UCSD-AML1 (cell line): ENCODE data around the gene KCTD13.
A peak's percentile ranks its signal among the peaks of the same experiment; 100 is the strongest.
"Not testable (repeated sequence)": the region's sequence is repeated elsewhere in the genome, so short reads cannot be mapped to it uniquely, and the experiment has no call there.

Source experiments
- DNase-seq: peaks from one replicate; lab custom pipeline; 2025; ENCODE audit not compliant: unreplicated experiment; lab: John Stamatoyannopoulos, UW

The KCTD13 gene

DNA sequence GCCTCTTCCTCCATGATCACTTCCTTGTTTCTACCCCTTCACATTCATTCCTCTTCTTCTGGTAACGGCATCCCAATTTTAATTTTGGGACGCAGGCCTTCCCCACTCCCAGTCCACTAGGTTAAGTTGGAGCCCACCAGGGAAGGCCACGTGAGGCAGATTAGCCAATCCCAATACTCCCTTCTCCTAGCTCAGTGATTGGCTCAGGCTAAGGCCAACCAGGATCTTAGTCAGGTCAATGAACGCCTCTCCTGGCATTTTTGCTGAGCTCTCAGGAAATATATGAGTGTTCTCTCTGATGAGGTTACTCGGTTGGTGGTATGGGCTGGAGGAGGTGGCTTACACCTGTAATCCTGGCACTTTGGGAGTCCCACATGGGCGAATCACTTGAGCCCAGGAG is 42.0 kb downstream of the KCTD13 start:
- no peak for DNase-seq

DNA sequence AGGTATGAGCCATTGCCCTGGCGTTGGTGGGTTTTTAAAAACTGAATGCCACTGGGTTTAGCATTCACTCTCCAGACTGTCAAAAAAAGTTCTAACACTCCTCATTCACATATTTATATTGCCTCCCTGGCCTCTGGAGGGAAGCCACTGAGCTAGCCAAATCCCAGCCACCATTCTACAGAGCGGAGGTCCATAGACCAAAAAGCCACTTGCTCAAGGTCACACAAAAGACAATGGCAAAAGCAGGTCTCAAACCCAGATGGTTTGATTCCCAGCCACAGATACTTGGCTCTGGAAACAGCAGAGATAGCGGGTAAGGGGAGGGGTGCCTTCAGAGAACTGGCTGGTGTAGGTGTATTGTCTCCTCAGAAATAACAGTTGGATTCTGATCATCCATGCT is 45.0 kb downstream of the KCTD13 start:
- no peak for DNase-seq

DNA sequence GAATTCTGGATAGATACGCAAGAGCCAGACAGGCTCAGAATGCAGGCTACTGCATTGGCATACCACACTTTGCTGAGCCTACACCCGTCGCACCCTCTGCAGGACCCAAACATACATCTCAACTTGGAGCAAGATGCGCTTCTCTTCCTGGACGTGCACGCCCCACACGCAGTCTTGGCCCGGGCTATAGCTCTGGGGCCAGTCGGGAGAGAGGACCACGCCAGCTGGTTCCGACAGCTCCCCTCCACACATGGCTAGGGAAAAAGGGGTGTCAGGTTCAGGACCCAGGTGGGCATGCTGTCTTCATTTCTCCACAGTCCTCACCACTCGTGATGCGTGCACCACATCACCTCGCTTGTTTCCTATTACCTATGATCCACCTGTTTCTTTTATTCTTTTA is 47.9 kb downstream of the KCTD13 start:
- DNase-seq, result no peak

DNA sequence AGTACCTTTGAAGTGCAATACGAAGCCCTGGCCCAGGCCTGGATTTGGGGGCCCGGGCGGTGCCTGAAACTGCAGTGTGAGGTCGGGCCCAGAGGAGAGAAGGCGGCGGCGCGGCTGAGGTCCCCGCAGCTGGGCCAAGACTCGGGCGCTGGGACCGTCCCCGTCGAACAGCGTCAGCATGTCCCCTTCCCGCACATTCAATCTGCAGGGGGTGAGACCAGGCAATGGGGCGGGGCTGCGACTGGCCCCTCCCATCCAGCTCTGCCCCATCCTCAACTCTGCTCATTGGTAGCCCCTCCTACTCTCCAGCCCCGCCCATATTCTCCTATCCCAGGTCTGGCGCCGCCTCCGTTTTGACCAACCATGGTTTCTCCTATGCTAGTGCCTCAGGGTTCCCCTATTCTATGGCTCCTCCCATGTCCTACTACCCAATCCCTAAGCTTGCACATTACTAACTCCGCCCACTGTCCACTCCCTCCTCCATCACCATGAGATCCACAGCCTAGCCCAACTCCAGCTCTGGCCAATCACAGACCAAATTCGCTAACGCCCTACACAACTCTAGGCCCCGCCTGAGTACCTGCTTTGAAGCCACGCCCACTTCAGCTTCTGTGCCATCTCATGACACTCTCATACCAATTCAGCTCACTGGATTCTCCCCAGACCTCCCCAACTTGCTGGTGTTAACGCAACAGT is 48.6 kb downstream of the KCTD13 start:
- no peak for DNase-seq

DNA sequence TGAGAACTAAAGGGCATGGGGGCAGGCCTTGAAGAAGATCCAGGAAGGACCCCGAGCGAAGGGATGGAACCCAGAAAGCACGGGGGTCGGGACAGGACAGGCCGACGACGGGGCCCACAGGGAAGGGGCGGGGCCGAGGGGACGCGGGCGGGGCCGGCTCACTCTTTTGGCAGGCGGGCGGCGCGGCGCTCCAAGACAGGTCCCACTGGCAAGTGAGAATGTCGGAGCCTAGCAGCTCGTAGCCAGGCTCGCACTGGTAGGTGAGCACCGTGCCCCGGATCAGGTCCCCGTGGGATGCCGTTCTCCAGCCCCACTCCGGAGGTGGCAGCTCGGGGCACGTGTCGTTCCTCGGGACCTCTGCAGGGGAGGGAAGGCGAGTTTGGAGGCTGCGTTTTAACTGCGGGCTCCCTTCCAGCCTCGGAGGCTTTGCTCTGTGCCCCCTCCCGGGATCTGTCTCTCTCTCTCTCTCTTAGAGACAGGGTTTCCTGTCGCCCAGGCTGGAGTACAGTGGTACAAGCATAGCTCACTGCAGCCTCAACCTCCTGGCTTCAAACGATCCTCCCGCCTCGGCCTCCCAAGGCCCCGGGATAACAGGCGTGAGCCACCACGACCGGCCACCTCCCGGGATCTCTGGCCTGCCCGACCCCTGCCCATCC is 49.3 kb downstream of the KCTD13 start:
- no peak for DNase-seq

DNA sequence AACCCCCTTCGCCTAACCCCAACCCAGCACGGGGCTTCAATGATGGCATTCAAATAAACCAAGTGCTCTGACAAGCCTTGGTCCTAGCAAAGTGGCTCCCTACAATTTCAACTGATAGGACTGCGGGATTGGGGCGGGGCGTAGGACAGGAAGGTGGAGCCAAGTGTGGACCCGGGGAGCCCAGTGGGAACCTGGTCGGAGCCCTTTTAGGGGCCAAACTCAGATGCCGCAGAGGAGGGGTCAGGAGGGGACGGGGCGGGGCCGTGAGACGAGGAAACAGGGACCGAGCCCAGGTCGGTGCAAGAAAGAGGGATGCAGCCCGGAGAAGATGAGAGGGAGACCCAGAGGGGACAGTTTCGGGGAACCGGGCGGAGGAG is 49.8 kb downstream of the KCTD13 start:
- no peak for DNase-seq

DNA sequence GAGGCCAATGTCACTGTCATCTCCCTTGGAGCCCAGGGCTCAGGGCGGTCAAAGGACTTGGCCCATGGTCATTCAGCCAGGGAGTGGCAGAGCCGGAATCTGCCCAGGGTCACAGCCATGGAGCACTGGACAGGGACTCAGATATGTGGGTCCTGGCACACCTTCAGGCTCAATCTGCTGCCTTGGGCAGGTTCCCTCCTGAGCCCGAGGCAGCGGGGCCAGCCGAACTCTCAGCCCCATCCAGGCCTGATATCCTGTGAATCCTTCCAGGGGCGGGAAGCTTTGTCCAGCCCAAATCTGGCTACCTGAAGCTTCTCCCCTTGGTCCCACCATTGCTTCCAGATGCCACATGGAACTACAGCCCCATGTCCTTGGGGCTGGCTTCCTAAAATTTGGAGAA is 50.8 kb downstream of the KCTD13 start:
- DNase-seq, result no peak

DNA sequence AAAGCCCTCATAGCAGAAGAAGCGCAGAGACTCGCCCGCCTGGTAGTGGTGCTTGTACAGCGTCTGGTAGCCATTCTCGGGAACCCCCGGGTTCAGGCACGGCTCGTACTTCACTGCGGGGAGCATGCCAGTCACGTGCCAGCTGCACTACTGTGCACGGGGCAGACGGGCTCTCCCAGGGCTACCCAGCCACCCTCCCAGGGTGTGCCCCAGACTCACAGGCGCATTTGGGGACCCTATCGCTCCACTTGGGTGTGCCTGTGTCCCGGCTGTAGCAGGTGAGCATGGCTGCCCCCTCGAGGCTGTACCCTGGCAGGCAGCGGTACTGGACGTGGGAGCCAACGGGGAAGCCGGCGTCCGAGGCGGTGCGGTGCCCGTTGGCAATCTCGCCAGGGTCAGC is 52.7 kb downstream of the KCTD13 start:
- no peak for DNase-seq

DNA sequence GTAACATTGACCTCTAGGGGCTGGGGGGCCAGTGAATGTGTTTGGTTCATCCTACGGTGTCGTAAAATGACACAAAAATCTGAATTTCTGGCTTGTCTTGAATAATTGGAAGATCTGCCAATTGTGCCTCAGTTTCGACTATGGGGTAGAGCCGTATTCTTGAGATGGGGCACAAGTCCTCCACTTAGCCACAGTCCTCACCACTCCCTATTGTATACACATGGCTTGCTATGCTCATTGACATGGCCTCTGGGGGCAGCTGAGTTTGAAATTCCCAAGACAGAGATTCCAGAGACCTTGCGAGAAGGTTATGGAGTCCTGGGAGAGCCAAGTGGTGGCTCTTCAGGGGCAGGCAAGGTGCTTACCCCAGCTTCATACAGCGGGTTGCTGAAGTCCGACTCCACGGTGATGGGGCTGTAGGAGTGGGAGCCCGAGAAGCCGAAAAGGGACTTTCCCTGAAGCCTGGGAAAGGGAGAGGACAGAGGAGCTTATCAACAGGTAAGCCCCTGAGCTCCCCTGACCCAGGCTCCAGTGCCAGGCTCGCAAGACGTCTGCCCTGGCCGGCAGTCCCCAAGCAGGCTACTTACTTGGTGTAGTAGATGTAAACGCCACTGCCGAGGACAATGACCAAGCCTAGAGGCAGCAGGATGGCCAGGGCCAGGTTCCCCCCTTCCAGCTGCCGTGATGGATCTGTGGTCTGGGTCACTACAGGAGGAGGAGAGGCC is 54.0 kb downstream of the KCTD13 start:
- DNase-seq, result no peak

DNA sequence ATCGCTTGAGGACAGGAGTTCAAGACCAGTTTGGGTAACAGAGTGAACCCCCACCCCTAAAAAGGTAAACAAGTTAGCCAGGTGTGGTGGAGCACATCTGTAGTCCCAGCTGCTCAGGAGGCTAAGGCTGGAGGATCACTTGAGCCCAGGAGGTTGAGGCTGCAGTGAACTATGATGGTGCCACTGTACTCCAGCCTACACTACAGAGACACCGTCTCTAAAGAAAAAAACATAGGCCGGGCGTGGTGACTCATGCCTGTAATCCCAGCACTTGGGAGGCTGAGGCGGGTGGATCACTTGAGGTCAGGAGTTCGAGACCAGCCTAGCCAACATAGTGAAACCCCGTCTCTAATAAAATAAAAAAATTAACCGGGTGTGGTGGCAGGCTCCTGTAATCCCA is 57.0 kb downstream of the KCTD13 start:
- not testable (repeated sequence) for DNase-seq

DNA sequence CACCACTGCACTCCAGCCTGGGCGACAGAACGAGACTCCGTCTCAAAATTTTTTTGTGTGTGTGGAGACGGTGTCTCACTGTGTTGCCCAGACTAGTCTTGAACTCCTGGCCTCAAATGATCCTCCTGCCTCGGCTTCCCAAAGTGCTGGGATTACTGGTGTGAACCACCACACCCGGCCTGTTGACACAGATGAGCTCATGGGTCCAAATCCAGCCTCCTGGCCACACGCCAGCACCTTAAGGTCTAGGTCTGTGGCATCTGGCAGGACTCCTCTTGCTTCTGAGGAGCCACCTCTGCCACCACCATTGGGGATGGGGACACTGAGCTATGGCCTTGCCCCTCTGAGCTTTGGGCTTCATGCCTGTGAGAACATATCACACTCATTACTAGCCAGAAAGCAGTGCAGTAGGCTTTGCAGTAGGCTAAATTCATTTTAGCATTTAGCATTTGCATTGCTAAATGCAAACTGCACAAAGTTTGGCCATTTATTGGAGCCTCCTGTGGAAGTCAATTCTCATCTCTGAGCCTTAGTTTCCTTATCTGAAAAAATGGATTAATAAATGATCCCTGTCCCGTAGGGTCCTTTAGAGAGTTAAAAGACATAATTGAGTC is 57.5 kb downstream of the KCTD13 start:
- no peak for DNase-seq

DNA sequence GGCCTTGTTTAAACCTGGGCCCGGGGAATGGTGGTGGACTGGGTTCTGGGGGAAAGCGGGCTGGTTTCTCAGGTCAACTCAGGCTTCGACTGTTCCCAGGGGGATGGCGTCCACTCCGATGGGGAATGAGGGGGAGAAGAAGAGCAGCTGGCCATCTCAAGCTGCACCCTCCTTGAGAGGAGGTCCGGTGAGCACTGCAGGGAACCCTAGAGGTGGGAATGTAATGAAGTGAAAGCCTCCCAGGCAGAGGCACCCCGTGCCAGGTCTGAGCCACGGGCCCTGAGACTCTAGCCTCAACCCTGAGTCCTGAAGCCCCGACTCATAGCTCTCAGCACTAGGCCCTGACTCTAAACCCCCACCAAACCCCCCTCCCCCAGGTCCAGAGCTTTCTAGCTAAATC is 61.8 kb downstream of the KCTD13 start:
- no peak for DNase-seq

DNA sequence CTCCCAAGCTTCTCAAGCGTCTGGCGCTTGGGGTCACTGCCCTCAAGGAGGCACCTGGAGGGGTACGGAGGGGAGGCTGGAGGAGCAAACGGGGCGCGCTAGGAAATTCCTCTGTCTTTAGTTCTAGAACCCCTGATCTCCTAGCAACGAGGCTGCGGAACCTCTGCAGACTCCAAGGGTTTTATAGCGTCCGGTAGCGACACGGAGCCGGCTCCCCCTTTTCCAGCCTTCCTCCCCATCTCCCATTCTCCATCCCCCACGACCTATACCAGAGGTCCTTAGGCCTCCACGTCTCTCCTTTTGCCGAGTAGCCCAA is 62.4 kb downstream of the KCTD13 start:
- no peak for DNase-seq

DNA sequence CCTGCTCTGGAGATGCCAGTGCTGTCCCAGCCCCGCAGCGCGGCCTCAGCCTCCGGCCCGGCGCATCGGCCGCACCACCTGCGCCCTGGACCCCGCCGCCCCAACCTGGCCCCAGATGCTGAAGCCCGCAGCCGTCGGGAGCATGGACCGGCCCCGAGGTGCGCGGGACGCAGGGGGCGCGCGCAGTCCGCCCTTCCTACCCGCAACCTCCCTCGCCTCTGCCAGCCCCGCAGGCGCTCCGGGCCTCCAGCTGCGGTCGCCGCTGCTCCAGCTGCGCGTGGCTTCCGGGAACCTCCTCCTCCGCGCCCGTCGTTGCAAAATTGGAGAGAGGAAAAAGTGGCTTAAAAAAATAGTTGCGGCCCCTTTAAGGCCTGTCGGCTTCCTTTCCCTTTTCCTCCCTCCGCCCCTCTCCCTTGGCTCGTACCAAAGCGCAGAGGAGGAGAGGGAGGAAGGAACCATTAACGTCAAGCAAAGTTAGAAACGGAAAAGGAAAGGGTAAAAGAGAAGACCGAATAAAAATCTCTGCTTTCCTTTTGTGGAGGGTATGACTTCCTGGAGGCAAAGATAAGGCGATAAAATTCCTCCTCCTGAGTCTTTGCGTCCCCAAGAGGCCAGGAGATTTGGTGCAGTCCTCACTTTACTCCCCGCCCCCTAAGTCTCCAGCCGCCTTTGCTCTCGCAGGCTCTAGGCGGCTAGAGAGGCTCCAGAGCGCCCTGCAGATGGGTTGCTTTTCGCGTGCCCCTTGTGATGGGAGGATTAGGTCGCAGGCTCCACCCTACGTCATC is 63.0 kb downstream of the KCTD13 start, which contains the start of gene CDIPT:
CDIPT (minus strand) TSS at position 343 of the 785 bp plus-strand sequence. CDS start 369 bp downstream, outside the sequence.
- peak; percentile 92 for DNase-seq

DNA sequence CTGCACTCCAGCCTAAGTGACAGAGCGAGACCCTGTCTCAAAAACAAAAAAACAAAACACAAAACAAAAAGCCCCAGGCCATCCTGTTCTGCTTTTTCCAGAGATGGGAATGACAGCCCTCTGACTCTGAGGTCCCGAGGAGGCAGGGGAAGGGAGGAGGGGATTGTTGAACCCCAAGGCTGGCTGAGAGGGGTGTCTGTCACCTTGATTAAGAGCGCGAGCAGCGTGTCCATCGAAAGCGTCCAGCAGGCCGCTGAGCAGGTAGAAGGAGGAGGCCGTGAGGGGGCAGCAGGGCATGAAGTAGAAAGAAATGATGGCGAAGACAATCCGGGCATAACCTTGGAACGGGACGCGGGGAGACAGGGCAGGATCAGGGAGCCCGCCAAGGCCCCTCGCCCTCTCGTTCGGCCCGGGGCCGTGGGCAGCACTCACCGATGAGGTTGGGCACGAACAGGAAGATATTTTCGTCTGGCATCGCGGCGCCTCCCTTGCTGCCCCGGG is 63.6 kb downstream of the KCTD13 start:
- no peak for DNase-seq

DNA sequence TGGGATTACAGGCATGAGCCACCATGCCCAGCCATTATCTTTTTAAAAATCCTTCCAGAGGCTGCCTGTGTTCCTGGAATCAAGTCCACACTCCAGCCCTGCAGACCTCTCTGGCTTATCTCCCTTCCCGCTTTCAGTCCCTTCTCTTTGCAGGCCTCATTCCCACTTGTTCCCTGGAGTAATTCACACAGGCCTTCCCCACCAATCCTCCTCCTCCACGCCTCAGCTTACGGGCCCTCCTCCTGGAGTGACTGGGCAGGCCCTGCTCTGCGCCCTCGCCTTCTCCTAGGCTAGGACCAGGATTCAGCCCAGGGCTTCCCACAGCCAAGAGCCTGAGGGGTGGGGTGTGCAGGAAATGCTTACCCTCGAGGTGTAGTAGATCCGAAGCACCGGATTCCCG is 65.8 kb downstream of the KCTD13 start:
- DNase-seq, result no peak

DNA sequence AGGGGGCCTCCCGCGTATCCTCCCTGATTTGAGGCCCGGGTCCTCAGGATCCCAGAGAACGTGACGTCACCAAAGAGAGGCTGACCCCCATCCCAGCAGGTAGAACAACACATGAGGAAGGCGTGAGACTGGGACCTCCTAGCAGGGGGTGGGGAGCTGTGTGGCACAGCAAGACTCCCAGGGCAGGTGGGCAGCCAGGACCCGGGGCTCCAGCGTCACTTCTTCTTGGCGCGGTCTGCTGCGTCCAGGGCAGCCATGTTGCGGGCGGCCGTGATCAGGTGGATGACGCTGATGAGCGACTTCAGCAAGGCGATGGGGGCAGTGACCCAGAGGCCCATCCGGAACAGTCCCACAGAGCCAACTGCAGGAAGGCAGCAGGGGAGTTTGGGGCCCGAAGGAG is 67.1 kb downstream of the KCTD13 start:
- no peak for DNase-seq

DNA sequence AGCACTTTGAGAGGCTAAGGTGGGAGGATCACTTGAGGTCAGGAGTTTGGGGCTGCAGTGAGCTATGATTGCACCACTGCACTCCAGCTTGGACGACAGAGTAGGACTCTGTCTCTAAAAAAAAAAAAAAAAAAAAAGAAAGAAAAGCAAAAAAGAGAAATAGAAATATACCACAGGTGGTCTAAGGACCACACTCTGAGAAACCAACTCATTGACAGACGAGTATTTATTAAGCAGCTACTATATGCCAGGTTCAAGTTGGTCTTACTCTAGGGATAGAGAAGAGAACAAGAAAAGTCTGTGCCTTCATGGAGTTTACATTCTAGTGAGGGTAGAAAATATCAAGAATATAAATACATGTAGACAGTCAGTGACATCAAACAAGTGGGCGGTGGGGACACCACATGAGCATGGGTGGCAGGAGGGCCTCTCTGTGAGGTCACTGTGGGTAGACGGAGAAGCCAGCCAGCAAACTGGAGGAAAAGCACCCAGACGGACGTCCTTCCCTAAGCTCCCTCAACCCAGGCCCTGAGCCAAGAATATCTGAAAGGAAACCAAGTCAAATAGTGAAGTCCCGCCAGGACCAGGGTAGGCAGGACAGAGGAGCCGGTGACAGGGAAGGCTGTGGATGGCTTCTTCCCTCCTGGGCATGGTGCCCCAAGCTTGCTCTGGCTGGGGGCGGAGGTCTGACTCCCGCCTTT is 67.7 kb downstream of the KCTD13 start:
- DNase-seq, result no peak

DNA sequence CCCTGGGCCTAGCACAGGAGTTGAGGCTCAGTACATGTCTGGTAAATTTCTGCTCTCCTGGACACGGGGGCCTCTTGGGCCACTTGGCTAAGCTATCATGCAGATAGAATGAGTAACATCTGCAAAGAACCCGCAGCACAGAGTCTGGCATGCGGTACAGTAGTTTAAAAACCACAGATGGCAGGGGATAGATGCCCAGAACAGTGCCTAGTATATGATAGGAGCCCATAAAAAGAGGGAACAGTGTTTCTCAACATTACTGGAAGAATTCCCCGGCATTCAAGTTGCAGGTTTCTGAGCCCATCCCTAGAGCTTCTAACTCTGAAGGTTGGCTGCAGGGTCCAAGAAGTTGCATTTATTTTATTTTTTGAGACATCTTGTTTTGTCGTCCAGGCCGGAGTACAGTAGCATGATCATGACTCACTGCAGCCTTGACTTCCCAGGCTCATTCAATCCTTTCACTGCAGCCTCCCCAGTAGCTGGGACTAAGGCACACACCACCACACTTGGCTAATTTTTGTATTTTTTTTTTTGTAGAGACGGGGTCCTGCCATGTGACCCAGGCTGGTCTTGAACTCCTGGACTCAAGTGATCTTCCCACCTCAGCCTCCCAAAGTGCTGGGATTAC is 68.8 kb downstream of the KCTD13 start:
- DNase-seq, result no peak
